H9 (cell line): ENCODE measurements around the gene F5. TPM values are rescaled to one million over a fixed set of nuclear protein-coding genes. Genes with fewer than 3 reads are reported as not detected.

Source experiments
- DNase-seq: peaks from one replicate; pipeline ENCODE4 v3.0.0-alpha.2; 2017
- H2AFZ ChIP-seq: one replicate; pipeline ENCODE4 v1.6.1; 2013; ENCODE audit warnings: mild to moderate bottlenecking, low read length, control low read depth, moderate library complexity
- H2AK5ac ChIP-seq: 2 replicates; pipeline ENCODE4 v1.6.1; 2013; ENCODE audit warnings: low read length, control low read depth, mixed read lengths; ENCODE audit not compliant: insufficient read length
- H2BK120ac ChIP-seq: one replicate; pipeline ENCODE4 v1.6.1; 2013; ENCODE audit warnings: low read depth, mild to moderate bottlenecking, low read length, control low read depth, inconsistent platforms; ENCODE audit not compliant: poor library complexity, severe bottlenecking
- H2BK12ac ChIP-seq: 2 replicates; pipeline ENCODE4 v1.6.1; 2013; ENCODE audit warnings: low read length, control low read depth, mixed read lengths, low read depth; ENCODE audit not compliant: insufficient read length
- H2BK15ac ChIP-seq: 2 replicates; pipeline ENCODE4 v1.6.1; 2013; ENCODE audit warnings: low read depth, low read length, control low read depth
- H2BK20ac ChIP-seq: one replicate; pipeline ENCODE4 v1.6.1; 2013; ENCODE audit warnings: low read depth, mild to moderate bottlenecking, low read length, control low read depth, inconsistent platforms; ENCODE audit not compliant: poor library complexity, severe bottlenecking
- H2BK5ac ChIP-seq: 2 replicates; pipeline ENCODE4 v1.6.1; 2013; ENCODE audit warnings: low read length, control low read depth, mixed read lengths; ENCODE audit not compliant: insufficient read length
- H3K14ac ChIP-seq: 2 replicates; pipeline ENCODE4 v1.6.1; 2013; ENCODE audit warnings: low read length, control low read depth; ENCODE audit not compliant: insufficient read depth
- H3K18ac ChIP-seq: 2 replicates; pipeline ENCODE4 v1.6.1; 2013; ENCODE audit warnings: low read depth, mild to moderate bottlenecking, mixed read lengths, low read length, control low read depth; ENCODE audit not compliant: insufficient read length
- H3K23ac ChIP-seq: 2 replicates; pipeline ENCODE4 v1.6.1; 2013; ENCODE audit warnings: low read length, control low read depth, mixed read lengths, low read depth; ENCODE audit not compliant: insufficient read length
- H3K23me2 ChIP-seq: 2 replicates; pipeline ENCODE4 v1.6.1; 2013; ENCODE audit warnings: low read depth, mild to moderate bottlenecking, mixed read lengths, low read length, control low read depth; ENCODE audit not compliant: insufficient read length, poor library complexity, severe bottlenecking
- H3K27ac ChIP-seq: 2 replicates; pipeline ENCODE4 v1.5.1; 2013; ENCODE audit warnings: low read length, control low read depth, mixed read lengths, low read depth; ENCODE audit not compliant: insufficient read length
- H3K27me3 ChIP-seq: 2 replicates; pipeline ENCODE4 v1.6.1; 2013; ENCODE audit warnings: low read length, control low read depth, inconsistent platforms; ENCODE audit not compliant: insufficient read depth
- H3K4ac ChIP-seq: 2 replicates; pipeline ENCODE4 v1.6.1; 2013; ENCODE audit warnings: low read depth, mild to moderate bottlenecking, control low read depth, inconsistent platforms, low read length, moderate library complexity
- H3K4me1 ChIP-seq: 2 replicates; pipeline ENCODE4 v1.6.1; 2013; ENCODE audit warnings: low read length, control low read depth, inconsistent platforms; ENCODE audit not compliant: insufficient read depth
- H3K4me2 ChIP-seq: 2 replicates; pipeline ENCODE4 v1.6.1; 2013; ENCODE audit warnings: low read length, control low read depth, mixed read lengths; ENCODE audit not compliant: insufficient read length, insufficient read depth
- H3K56ac ChIP-seq: 2 replicates; pipeline ENCODE4 v1.6.1; 2013; ENCODE audit warnings: low read depth, mild to moderate bottlenecking, mixed read lengths, low read length, control low read depth; ENCODE audit not compliant: insufficient read length
- H3K79me1 ChIP-seq: 2 replicates; pipeline ENCODE4 v1.6.1; 2013; ENCODE audit warnings: low read depth, mild to moderate bottlenecking, moderate library complexity, low read length, control low read depth, inconsistent platforms; ENCODE audit not compliant: insufficient read depth, poor library complexity, severe bottlenecking
- H3K79me2 ChIP-seq: 2 replicates; pipeline ENCODE4 v1.6.1; 2013; ENCODE audit warnings: low read length, control low read depth, inconsistent platforms; ENCODE audit not compliant: insufficient read depth
- H3K9ac ChIP-seq: 2 replicates; pipeline ENCODE4 v1.6.1; 2013; ENCODE audit warnings: low read length, control low read depth, mixed read lengths; ENCODE audit not compliant: insufficient read length; ENCODE audit errors: extremely low read depth
- H3K9me3 ChIP-seq: one replicate; pipeline ENCODE4 v1.6.1; 2013; ENCODE audit warnings: low read depth, low read length, inconsistent platforms; ENCODE audit not compliant: control insufficient read depth
- H3T11ph ChIP-seq: one replicate; pipeline ENCODE4 v1.6.1; 2013; ENCODE audit warnings: mild to moderate bottlenecking, low read length, control low read depth, inconsistent platforms
- H4K20me1 ChIP-seq: one replicate; pipeline ENCODE4 v1.6.1; 2013; ENCODE audit not compliant: control insufficient read depth, insufficient read length, insufficient read depth
- H4K5ac ChIP-seq: 2 replicates; pipeline ENCODE4 v1.6.1; 2013; ENCODE audit warnings: low read depth, mild to moderate bottlenecking, mixed read lengths, low read length, control low read depth; ENCODE audit not compliant: insufficient read length
- H4K8ac ChIP-seq: replicated peaks from 2 replicates; pipeline ENCODE4 v1.6.1; 2013; ENCODE audit warnings: low read length, control low read depth, mixed read lengths, low read depth; ENCODE audit not compliant: insufficient read length
- H4K91ac ChIP-seq: 2 replicates; pipeline ENCODE4 v1.6.1; 2013; ENCODE audit warnings: low read depth, mild to moderate bottlenecking, moderate library complexity, mixed read lengths, low read length, control low read depth; ENCODE audit not compliant: insufficient read length
- H3K27ac Mint-ChIP-seq, 3 experiments: 2 replicates in 2 of 3; 3 replicates in 1 of 3; pipeline ENCODE4 v1.8.0; 2020 to 2021; ENCODE audit warnings: mixed read lengths in 3 of 3, mild to moderate bottlenecking in 1 of 3, moderate library complexity in 1 of 3
- H3K27me3 Mint-ChIP-seq: 2 replicates; pipeline ENCODE4 v1.8.0; 2021; ENCODE audit warnings: low read depth, mild to moderate bottlenecking, moderate library complexity, mixed read lengths
- H3K36me3 Mint-ChIP-seq, 3 experiments: 2 replicates in 2 of 3; 3 replicates in 1 of 3; pipeline ENCODE4 v1.8.0; 2020 to 2021; ENCODE audit warnings: low read depth in 3 of 3, mixed read lengths in 3 of 3; ENCODE audit not compliant: insufficient read depth in 1 of 3
- H3K4me1 Mint-ChIP-seq, 2 experiments: 2 replicates each; pipeline ENCODE4 v1.8.0; 2020; ENCODE audit warnings: mixed read lengths in 2 of 2
- H3K4me3 Mint-ChIP-seq, 2 experiments: 2 replicates in 1 of 2; 3 replicates in 1 of 2; pipeline ENCODE4 v1.8.0; 2020 to 2021; ENCODE audit warnings: mild to moderate bottlenecking in 2 of 2, mixed read lengths in 2 of 2, moderate library complexity in 1 of 2
- H3K9me3 Mint-ChIP-seq, 2 experiments: 2 replicates in 1 of 2; 3 replicates in 1 of 2; pipeline ENCODE4 v1.8.0; 2020; ENCODE audit warnings: mild to moderate bottlenecking in 2 of 2, mixed read lengths in 2 of 2, moderate library complexity in 1 of 2
- CTCF ChIP-seq: fragments of 200-600 bp; sonication (generic); conservative IDR thresholded peaks from 3 replicates; pipeline ENCODE4 v1.8.0; 2021; ENCODE audit warnings: antibody characterized with exemption, mild to moderate bottlenecking
- total RNA-seq: library from RNA; stranded (reverse); gene quantifications from 2 replicates; pipeline ENCODE4 v1.2.1, GENCODE V29; 2021

The F5 gene
- total RNA-seq, 1 experiment from 2014 or later: 0.04 TPM

DNA sequence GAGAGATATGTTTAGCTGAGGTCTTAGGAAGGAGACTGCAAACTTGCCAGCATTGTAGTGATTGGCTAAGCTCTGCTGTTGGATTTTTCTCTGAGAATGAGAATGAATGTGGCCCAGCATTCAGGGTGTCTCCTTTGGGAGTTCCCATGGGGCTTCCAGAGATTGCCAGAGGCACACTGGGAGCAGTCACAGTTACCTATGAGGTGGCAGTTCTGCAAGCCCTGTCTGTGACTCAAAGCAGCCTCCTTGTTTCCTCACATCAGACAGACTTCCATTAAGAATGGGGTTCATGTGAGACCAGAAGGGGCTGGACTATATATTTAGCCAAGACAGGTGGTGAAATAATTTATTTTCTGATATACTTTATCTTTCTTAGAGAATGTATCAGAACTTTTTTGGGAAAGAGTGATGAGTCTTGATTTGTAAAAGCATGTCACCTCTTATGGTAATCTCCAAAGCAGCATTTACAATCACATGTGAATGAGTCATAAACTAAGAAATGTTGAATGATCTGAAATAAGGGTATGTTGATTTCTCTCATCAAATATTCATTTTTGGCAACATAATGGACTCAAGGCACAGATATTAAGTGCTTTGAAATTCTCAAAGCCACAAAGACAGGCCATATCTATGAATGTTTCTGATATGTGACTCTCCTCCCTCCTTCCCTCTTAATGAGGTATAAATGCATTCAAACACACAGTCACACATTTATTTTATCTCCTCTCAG lies 91.1 kb downstream of the F5 start:
- H2AK5ac ChIP-seq: no peak overlapping the region
- H3K27me3 ChIP-seq: no peaks in the 10 kb centered on the region
- H2BK20ac ChIP-seq: no peak overlapping the region
- no peak overlapping the region for H2BK15ac ChIP-seq
- no peak overlapping the region for H2BK120ac ChIP-seq
- no peak overlapping the region for H3K27ac ChIP-seq
- no peak overlapping the region for H3K27ac Mint-ChIP-seq
- no peaks in the 10 kb centered on the region for H3K4me1 ChIP-seq
- no peaks in the 10 kb centered on the region for H4K20me1 ChIP-seq
- no peak overlapping the region for H2AFZ ChIP-seq
- H3K56ac ChIP-seq: no peak overlapping the region
- H3K36me3 Mint-ChIP-seq: no peaks in the 10 kb centered on the region
- H3K14ac ChIP-seq: no peak overlapping the region
- H3K9ac ChIP-seq: no peak overlapping the region
- H4K5ac ChIP-seq: no peak overlapping the region
- H3K23ac ChIP-seq: no peak overlapping the region
- no peaks in the 10 kb centered on the region for H3K79me2 ChIP-seq
- H3K4ac ChIP-seq: no peak overlapping the region
- no peak overlapping the region for H4K8ac ChIP-seq
- no peaks in the 10 kb centered on the region for H3K23me2 ChIP-seq
- H3K27me3 Mint-ChIP-seq: no peaks in the 10 kb centered on the region; the same call in 1 of the 2 replicates
- no peaks in the 10 kb centered on the region for H3K4me1 Mint-ChIP-seq
- no peak overlapping the region for H4K91ac ChIP-seq
- no peaks in the 10 kb centered on the region for H3K9me3 ChIP-seq
- no peak overlapping the region for H3T11ph ChIP-seq
- H2BK5ac ChIP-seq: no peak overlapping the region
- no peaks in the 10 kb centered on the region for H3K79me1 ChIP-seq
- H3K18ac ChIP-seq: no peak overlapping the region
- no peak overlapping the region for H3K4me2 ChIP-seq
- DNase-seq: no peak
- no peaks in the 10 kb centered on the region; a peak in 2 of 5 replicates for H3K9me3 Mint-ChIP-seq
- no peak for TF ChIP-seq CTCF
- no peak overlapping the region for H3K4me3 Mint-ChIP-seq
- H2BK12ac ChIP-seq: no peak overlapping the region
